Right lobe of liver (tissue), 4 donors: Measurements from ENCODE around the gene SBK2.
"Not testable (repeated sequence)": the region's sequence is repeated elsewhere in the genome, so short reads cannot be mapped to it uniquely, and the experiment has no call there.

Source experiments
- POLR2A ChIP-seq: fragments of 450-650 bp; IDR thresholded peaks from one replicate; pipeline ENCODE4 v1.6.1; 2017; ENCODE audit warnings: antibody characterized with exemption, mild to moderate bottlenecking
- TF ChIP-seq, protein P1 (sequence below), 4 donors: fragments of 200-600 bp in 3 of 4; fragments of 450-650 bp in 1 of 4; IDR thresholded peaks; one replicate each; pipeline versions ENCODE4 v1.5.1 to v1.8.0; 2016 to 2022; ENCODE audit warnings: antibody characterized with exemption in 4 of 4, mild to moderate bottlenecking in 2 of 4
- donor health status: DM: no; HTN: no; CAD: no.
- donor health status: DM: no; HTN: no; CAD: no.
- donor health status: DM: no; HTN: yes; CAD: no.

DNA sequence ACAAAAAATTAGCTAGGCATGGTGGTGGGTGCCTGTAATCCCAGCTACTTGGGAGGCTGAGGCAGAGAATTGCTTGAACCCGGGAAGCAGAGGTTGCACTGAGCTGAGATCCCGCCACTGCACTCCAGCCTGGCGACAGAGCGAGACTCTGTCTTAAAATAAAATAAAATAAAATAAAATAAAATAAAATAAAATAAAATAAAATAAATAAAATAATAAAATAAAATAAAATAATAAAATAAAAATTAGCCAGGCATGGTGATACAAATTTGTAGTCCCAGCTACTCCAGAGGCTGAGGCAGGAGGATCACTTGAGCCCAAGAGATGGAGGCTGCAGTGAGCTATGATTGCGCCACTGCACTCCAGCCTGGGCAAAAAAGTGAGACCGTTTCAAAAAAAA lies 37.0 kb upstream of the SBK2 start:
- TF ChIP-seq, protein P1, sequence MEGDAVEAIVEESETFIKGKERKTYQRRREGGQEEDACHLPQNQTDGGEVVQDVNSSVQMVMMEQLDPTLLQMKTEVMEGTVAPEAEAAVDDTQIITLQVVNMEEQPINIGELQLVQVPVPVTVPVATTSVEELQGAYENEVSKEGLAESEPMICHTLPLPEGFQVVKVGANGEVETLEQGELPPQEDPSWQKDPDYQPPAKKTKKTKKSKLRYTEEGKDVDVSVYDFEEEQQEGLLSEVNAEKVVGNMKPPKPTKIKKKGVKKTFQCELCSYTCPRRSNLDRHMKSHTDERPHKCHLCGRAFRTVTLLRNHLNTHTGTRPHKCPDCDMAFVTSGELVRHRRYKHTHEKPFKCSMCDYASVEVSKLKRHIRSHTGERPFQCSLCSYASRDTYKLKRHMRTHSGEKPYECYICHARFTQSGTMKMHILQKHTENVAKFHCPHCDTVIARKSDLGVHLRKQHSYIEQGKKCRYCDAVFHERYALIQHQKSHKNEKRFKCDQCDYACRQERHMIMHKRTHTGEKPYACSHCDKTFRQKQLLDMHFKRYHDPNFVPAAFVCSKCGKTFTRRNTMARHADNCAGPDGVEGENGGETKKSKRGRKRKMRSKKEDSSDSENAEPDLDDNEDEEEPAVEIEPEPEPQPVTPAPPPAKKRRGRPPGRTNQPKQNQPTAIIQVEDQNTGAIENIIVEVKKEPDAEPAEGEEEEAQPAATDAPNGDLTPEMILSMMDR (IDR thresholded peaks at IDR 0.05): not testable (repeated sequence)
- not testable (repeated sequence) for TF ChIP-seq POLR2A
